H9 (cell line): ENCODE results near the gene C1QTNF6. TPM values are rescaled to one million over a fixed set of nuclear protein-coding genes. Genes with fewer than 3 reads are reported as not detected.

Source experiments
- DNase-seq: peaks from one replicate; pipeline ENCODE4 v3.0.0-alpha.2; 2017
- H2AFZ ChIP-seq: one replicate; pipeline ENCODE4 v1.6.1; 2013; ENCODE audit warnings: mild to moderate bottlenecking, low read length, control low read depth, moderate library complexity
- H2AK5ac ChIP-seq: 2 replicates; pipeline ENCODE4 v1.6.1; 2013; ENCODE audit warnings: low read length, control low read depth, mixed read lengths; ENCODE audit not compliant: insufficient read length
- H2BK120ac ChIP-seq: one replicate; pipeline ENCODE4 v1.6.1; 2013; ENCODE audit warnings: low read depth, mild to moderate bottlenecking, low read length, control low read depth, inconsistent platforms; ENCODE audit not compliant: poor library complexity, severe bottlenecking
- H2BK12ac ChIP-seq: 2 replicates; pipeline ENCODE4 v1.6.1; 2013; ENCODE audit warnings: low read length, control low read depth, mixed read lengths, low read depth; ENCODE audit not compliant: insufficient read length
- H2BK15ac ChIP-seq: 2 replicates; pipeline ENCODE4 v1.6.1; 2013; ENCODE audit warnings: low read depth, low read length, control low read depth
- H2BK20ac ChIP-seq: one replicate; pipeline ENCODE4 v1.6.1; 2013; ENCODE audit warnings: low read depth, mild to moderate bottlenecking, low read length, control low read depth, inconsistent platforms; ENCODE audit not compliant: poor library complexity, severe bottlenecking
- H2BK5ac ChIP-seq: 2 replicates; pipeline ENCODE4 v1.6.1; 2013; ENCODE audit warnings: low read length, control low read depth, mixed read lengths; ENCODE audit not compliant: insufficient read length
- H3K14ac ChIP-seq: 2 replicates; pipeline ENCODE4 v1.6.1; 2013; ENCODE audit warnings: low read length, control low read depth; ENCODE audit not compliant: insufficient read depth
- H3K18ac ChIP-seq: 2 replicates; pipeline ENCODE4 v1.6.1; 2013; ENCODE audit warnings: low read depth, mild to moderate bottlenecking, mixed read lengths, low read length, control low read depth; ENCODE audit not compliant: insufficient read length
- H3K23ac ChIP-seq: 2 replicates; pipeline ENCODE4 v1.6.1; 2013; ENCODE audit warnings: low read length, control low read depth, mixed read lengths, low read depth; ENCODE audit not compliant: insufficient read length
- H3K23me2 ChIP-seq: 2 replicates; pipeline ENCODE4 v1.6.1; 2013; ENCODE audit warnings: low read depth, mild to moderate bottlenecking, mixed read lengths, low read length, control low read depth; ENCODE audit not compliant: insufficient read length, poor library complexity, severe bottlenecking
- H3K27ac ChIP-seq: 2 replicates; pipeline ENCODE4 v1.5.1; 2013; ENCODE audit warnings: low read length, control low read depth, mixed read lengths, low read depth; ENCODE audit not compliant: insufficient read length
- H3K27me3 ChIP-seq: 2 replicates; pipeline ENCODE4 v1.6.1; 2013; ENCODE audit warnings: low read length, control low read depth, inconsistent platforms; ENCODE audit not compliant: insufficient read depth
- H3K4ac ChIP-seq: 2 replicates; pipeline ENCODE4 v1.6.1; 2013; ENCODE audit warnings: low read depth, mild to moderate bottlenecking, control low read depth, inconsistent platforms, low read length, moderate library complexity
- H3K4me1 ChIP-seq: 2 replicates; pipeline ENCODE4 v1.6.1; 2013; ENCODE audit warnings: low read length, control low read depth, inconsistent platforms; ENCODE audit not compliant: insufficient read depth
- H3K4me2 ChIP-seq: 2 replicates; pipeline ENCODE4 v1.6.1; 2013; ENCODE audit warnings: low read length, control low read depth, mixed read lengths; ENCODE audit not compliant: insufficient read length, insufficient read depth
- H3K56ac ChIP-seq: 2 replicates; pipeline ENCODE4 v1.6.1; 2013; ENCODE audit warnings: low read depth, mild to moderate bottlenecking, mixed read lengths, low read length, control low read depth; ENCODE audit not compliant: insufficient read length
- H3K79me1 ChIP-seq: 2 replicates; pipeline ENCODE4 v1.6.1; 2013; ENCODE audit warnings: low read depth, mild to moderate bottlenecking, moderate library complexity, low read length, control low read depth, inconsistent platforms; ENCODE audit not compliant: insufficient read depth, poor library complexity, severe bottlenecking
- H3K79me2 ChIP-seq: 2 replicates; pipeline ENCODE4 v1.6.1; 2013; ENCODE audit warnings: low read length, control low read depth, inconsistent platforms; ENCODE audit not compliant: insufficient read depth
- H3K9ac ChIP-seq: 2 replicates; pipeline ENCODE4 v1.6.1; 2013; ENCODE audit warnings: low read length, control low read depth, mixed read lengths; ENCODE audit not compliant: insufficient read length; ENCODE audit errors: extremely low read depth
- H3K9me3 ChIP-seq: one replicate; pipeline ENCODE4 v1.6.1; 2013; ENCODE audit warnings: low read depth, low read length, inconsistent platforms; ENCODE audit not compliant: control insufficient read depth
- H3T11ph ChIP-seq: one replicate; pipeline ENCODE4 v1.6.1; 2013; ENCODE audit warnings: mild to moderate bottlenecking, low read length, control low read depth, inconsistent platforms
- H4K20me1 ChIP-seq: one replicate; pipeline ENCODE4 v1.6.1; 2013; ENCODE audit not compliant: control insufficient read depth, insufficient read length, insufficient read depth
- H4K5ac ChIP-seq: 2 replicates; pipeline ENCODE4 v1.6.1; 2013; ENCODE audit warnings: low read depth, mild to moderate bottlenecking, mixed read lengths, low read length, control low read depth; ENCODE audit not compliant: insufficient read length
- H4K8ac ChIP-seq: replicated peaks from 2 replicates; pipeline ENCODE4 v1.6.1; 2013; ENCODE audit warnings: low read length, control low read depth, mixed read lengths, low read depth; ENCODE audit not compliant: insufficient read length
- H4K91ac ChIP-seq: 2 replicates; pipeline ENCODE4 v1.6.1; 2013; ENCODE audit warnings: low read depth, mild to moderate bottlenecking, moderate library complexity, mixed read lengths, low read length, control low read depth; ENCODE audit not compliant: insufficient read length
- H3K27ac Mint-ChIP-seq, 3 experiments: 2 replicates in 2 of 3; 3 replicates in 1 of 3; pipeline ENCODE4 v1.8.0; 2020 to 2021; ENCODE audit warnings: mixed read lengths in 3 of 3, mild to moderate bottlenecking in 1 of 3, moderate library complexity in 1 of 3
- H3K27me3 Mint-ChIP-seq: 2 replicates; pipeline ENCODE4 v1.8.0; 2021; ENCODE audit warnings: low read depth, mild to moderate bottlenecking, moderate library complexity, mixed read lengths
- H3K36me3 Mint-ChIP-seq, 3 experiments: 2 replicates in 2 of 3; 3 replicates in 1 of 3; pipeline ENCODE4 v1.8.0; 2020 to 2021; ENCODE audit warnings: low read depth in 3 of 3, mixed read lengths in 3 of 3; ENCODE audit not compliant: insufficient read depth in 1 of 3
- H3K4me1 Mint-ChIP-seq, 2 experiments: 2 replicates each; pipeline ENCODE4 v1.8.0; 2020; ENCODE audit warnings: mixed read lengths in 2 of 2
- H3K4me3 Mint-ChIP-seq, 2 experiments: 2 replicates in 1 of 2; 3 replicates in 1 of 2; pipeline ENCODE4 v1.8.0; 2020 to 2021; ENCODE audit warnings: mild to moderate bottlenecking in 2 of 2, mixed read lengths in 2 of 2, moderate library complexity in 1 of 2
- H3K9me3 Mint-ChIP-seq, 2 experiments: 2 replicates in 1 of 2; 3 replicates in 1 of 2; pipeline ENCODE4 v1.8.0; 2020; ENCODE audit warnings: mild to moderate bottlenecking in 2 of 2, mixed read lengths in 2 of 2, moderate library complexity in 1 of 2
- WGBS: extraction: QIAGEN DNeasy Blood & Tissue Kit; methylation state at CpG from one replicate; pipeline ENCODE4 v1.1.7; 2013; ENCODE audit warnings: missing lambda C conversion rate, low lambda C conversion rate, mixed read lengths; ENCODE audit not compliant: insufficient read length; ENCODE audit errors: extremely low coverage; 5-methylcytosine and 5-hydroxymethylcytosine counted together
- total RNA-seq: library from RNA; stranded (reverse); gene quantifications from 2 replicates; pipeline ENCODE4 v1.2.1, GENCODE V29; 2021
- TF ChIP-seq, protein P1 (sequence below): fragments of 200-600 bp; sonication (generic); conservative IDR thresholded peaks from 3 replicates; pipeline ENCODE4 v1.8.0; 2021; ENCODE audit warnings: antibody characterized with exemption, mild to moderate bottlenecking

The C1QTNF6 gene
- total RNA-seq, 1 experiment from 2014 or later, result 5.0 TPM

DNA sequence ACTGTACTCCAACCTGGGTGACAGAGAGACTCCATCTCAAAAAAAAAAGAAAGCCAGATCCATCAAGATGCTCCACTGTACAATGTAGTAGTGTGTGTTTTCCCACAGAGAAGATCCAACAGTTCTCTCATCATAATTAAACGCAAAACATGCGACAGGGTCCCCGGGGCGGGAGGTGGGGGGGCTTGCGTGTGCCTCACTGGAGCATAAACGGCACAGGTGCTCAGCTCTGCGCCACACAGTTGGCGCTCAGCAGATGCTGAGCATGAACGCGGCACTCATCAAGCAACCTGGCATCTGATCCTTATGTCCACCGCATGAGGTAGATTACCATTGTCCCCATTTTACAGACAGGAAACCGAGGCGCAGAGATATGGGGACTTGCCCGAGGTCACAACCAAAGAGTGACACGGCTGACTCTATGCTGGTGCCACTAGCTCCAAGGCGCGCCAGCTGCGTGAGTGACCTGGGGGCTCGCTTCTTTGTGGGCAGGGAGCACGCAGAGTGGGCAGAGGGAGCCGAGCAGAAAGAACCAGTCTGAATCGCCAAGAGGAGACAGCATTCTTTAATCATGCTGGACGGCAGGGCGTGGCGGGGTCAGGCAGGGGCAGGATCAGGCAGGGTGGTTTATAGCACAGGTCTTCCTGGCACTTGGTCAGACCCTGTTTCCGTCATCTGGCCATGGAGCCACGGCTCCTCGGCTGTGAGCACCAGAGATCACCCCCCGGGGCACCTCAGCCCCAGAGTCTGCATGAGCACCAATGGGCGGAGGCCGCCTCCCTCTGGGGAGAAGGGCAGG lies 8.2 kb downstream of the C1QTNF6 start:
- no peak overlapping the region for H2BK5ac ChIP-seq
- H2BK120ac ChIP-seq, result no peak overlapping the region
- no peaks in the 10 kb centered on the region for H3K4me1 ChIP-seq
- no peak overlapping the region for H4K8ac ChIP-seq
- H2AK5ac ChIP-seq, result no peak overlapping the region
- no peaks in the 10 kb centered on the region for H3K79me1 ChIP-seq
- no peak overlapping the region for H2BK20ac ChIP-seq
- H3K14ac ChIP-seq, result no peak overlapping the region; the same call in 1 of the 2 replicates
- H4K91ac ChIP-seq, result no peak overlapping the region
- H3K9me3 ChIP-seq, result no peaks in the 10 kb centered on the region
- no peaks in the 10 kb centered on the region for H3K27me3 ChIP-seq
- H3K9ac ChIP-seq, result no peak overlapping the region
- Mint-ChIP-seq H3K27me3 (peaks cover 24% of the 10 kb centered on the region), H3K27ac (no peak overlapping the region; a peak in 1 of 7 replicates), H3K9me3 (no peaks in the 10 kb centered on the region; a peak in 1 of 5 replicates), H3K4me1 (peaks cover 21 to 45% of the 10 kb centered on the region in 2 experiments), H3K4me3 (no peak overlapping the region), H3K36me3 (no peaks in the 10 kb centered on the region; a peak in 1 of 7 replicates)
- no peak overlapping the region for H3K23ac ChIP-seq
- no peaks in the 10 kb centered on the region for H3K79me2 ChIP-seq
- H2BK15ac ChIP-seq, result no peak overlapping the region
- WGBS, result no CpG with 5 or more reads among the region's 31 CpGs
- H2AFZ ChIP-seq, result no peak overlapping the region
- TF ChIP-seq, protein P1, sequence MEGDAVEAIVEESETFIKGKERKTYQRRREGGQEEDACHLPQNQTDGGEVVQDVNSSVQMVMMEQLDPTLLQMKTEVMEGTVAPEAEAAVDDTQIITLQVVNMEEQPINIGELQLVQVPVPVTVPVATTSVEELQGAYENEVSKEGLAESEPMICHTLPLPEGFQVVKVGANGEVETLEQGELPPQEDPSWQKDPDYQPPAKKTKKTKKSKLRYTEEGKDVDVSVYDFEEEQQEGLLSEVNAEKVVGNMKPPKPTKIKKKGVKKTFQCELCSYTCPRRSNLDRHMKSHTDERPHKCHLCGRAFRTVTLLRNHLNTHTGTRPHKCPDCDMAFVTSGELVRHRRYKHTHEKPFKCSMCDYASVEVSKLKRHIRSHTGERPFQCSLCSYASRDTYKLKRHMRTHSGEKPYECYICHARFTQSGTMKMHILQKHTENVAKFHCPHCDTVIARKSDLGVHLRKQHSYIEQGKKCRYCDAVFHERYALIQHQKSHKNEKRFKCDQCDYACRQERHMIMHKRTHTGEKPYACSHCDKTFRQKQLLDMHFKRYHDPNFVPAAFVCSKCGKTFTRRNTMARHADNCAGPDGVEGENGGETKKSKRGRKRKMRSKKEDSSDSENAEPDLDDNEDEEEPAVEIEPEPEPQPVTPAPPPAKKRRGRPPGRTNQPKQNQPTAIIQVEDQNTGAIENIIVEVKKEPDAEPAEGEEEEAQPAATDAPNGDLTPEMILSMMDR, result no peak
- H2BK12ac ChIP-seq, result no peak overlapping the region
- no peak overlapping the region for H3K18ac ChIP-seq
- H3K4ac ChIP-seq, result no peak overlapping the region
- no peak overlapping the region for H3K27ac ChIP-seq
- no peaks in the 10 kb centered on the region for H3K23me2 ChIP-seq
- H3K4me2 ChIP-seq, result no peak overlapping the region
- H4K5ac ChIP-seq, result no peak overlapping the region
- no peaks in the 10 kb centered on the region for H4K20me1 ChIP-seq
- H3T11ph ChIP-seq, result no peak overlapping the region
- no peak for DNase-seq
- H3K56ac ChIP-seq, result no peak overlapping the region
